AG04449 (cell line): Measurements from ENCODE around the gene CRACR2B.

Experiments used
- CTCF ChIA-PET: fragments of 350-600 bp; formaldehyde crosslinking; extraction: SDS; loops from one replicate; lab custom pipeline; 2021; ENCODE audit warnings: antibody characterized with exemption; lab: Yijun Ruan, JAX
- POLR2A ChIA-PET: fragments of 400-600, 350-600 bp; formaldehyde crosslinking; extraction: SDS; loops from one replicate; lab custom pipeline; 2020; ENCODE audit warnings: antibody characterized with exemption, inconsistent platforms; lab: Yijun Ruan, JAX
- DNase-seq: peaks from one replicate; pipeline ENCODE4 v3.0.0-alpha.2; 2010; ENCODE audit warnings: low read depth, low spot score
- H3K4me3 ChIP-seq: 2 replicates; pipeline ENCODE4 v1.5.1; 2011; ENCODE audit warnings: low read depth, mild to moderate bottlenecking, control low read depth, low read length
- CTCF ChIP-seq: IDR thresholded peaks from one replicate; pipeline ENCODE4 v1.5.1; 2011; ENCODE audit warnings: mild to moderate bottlenecking, moderate library complexity, low read length, control low read depth, inconsistent platforms; ENCODE audit not compliant: insufficient read depth; ENCODE audit errors: missing control alignments

CRACR2B gene

GRCh38 chr11:863910-864827, 36.5 kb downstream of the CRACR2B start:
- TF ChIP-seq CTCF = no peak
- POLR2A ChIA-PET = interaction anchor here (0.7 kb wide), 1 partner anchor 625 kb away, joined by 3 read pairs; no protein-coding TSS in a partner anchor
- CTCF ChIA-PET = interaction anchor here (9.3 kb wide), 1 partner anchor 17 kb away, joined by 58 read pairs; no protein-coding TSS in a partner anchor
- no peak overlapping the region for H3K4me3 ChIP-seq
- no peak for DNase-seq

- ChIA-PET CTCF (no interaction called here), POLR2A (interaction anchor here (0.6 to 1.2 kb wide), 3 partner anchors 10 to 624 kb away, joined by 3 to 4 read pairs (median 4); no protein-coding TSS in a partner anchor)
- no peak for TF ChIP-seq CTCF
- H3K4me3 ChIP-seq = no peak overlapping the region
- DNase-seq = no peak
Measured at GRCh38 chr11:864898-865297, 37.2 kb downstream of the CRACR2B start.

- POLR2A ChIA-PET = interaction anchor here (0.6 to 1.2 kb wide), 3 partner anchors 8 to 22 kb away, joined by 3 to 4 read pairs (median 4); no protein-coding TSS in a partner anchor
- no peak overlapping the region for H3K4me3 ChIP-seq
- TF ChIP-seq CTCF = no peak
- no peak for DNase-seq
- CTCF ChIA-PET = interaction anchor here (1.2 kb wide), 1 partner anchor 8 kb away, joined by 3 read pairs; no protein-coding TSS in a partner anchor
Measured at GRCh38 chr11:865462-866430, 38.0 kb downstream of the CRACR2B start.

- POLR2A ChIA-PET = interaction anchor here (1.0 kb wide), 1 partner anchor 9 kb away, joined by 3 read pairs; no protein-coding TSS in a partner anchor
- H3K4me3 ChIP-seq = no peak overlapping the region
- no peak for TF ChIP-seq CTCF
- no peak for DNase-seq
- CTCF ChIA-PET = interaction anchor here (1.2 kb wide), 1 partner anchor 9 kb away, joined by 3 read pairs; no protein-coding TSS in a partner anchor
Measured at GRCh38 chr11:866481-866880, 38.8 kb downstream of the CRACR2B start.

GRCh38 chr11:867856-868358, 40.2 kb downstream of the CRACR2B start:
- CTCF ChIA-PET = interaction anchor here (1.5 kb wide), 1 partner anchor 12 kb away, joined by 3 read pairs; no protein-coding TSS in a partner anchor
- TF ChIP-seq CTCF = no peak
- no peak for DNase-seq
- no peak overlapping the region for H3K4me3 ChIP-seq
- POLR2A ChIA-PET = interaction anchor here (0.5 to 1.0 kb wide), 3 partner anchors 22 to 46 kb away, joined by 3 to 4 read pairs (median 3); partner anchors contain the start of gene TSPAN4
